Stimulated activated CD4-positive, alpha-beta T cell treated with anti-CD3 and anti-CD28 coated beads, Interleukin-1b, Interleukin-23, amount 100 ng/mL, for 4 hours (primary cell): Measurements from ENCODE around the gene MRNIP.
A peak's percentile ranks its signal among the peaks of the same experiment; 100 is the strongest.

Source experiments
- DNase-seq, 2 donors: peaks; one replicate each; pipeline ENCODE4 v3.0.0-alpha.2; 2020; ENCODE audit warnings: low read depth in 2 of 2

The MRNIP gene

GRCh38 chr5:179858586-179859427 lies at the start of gene MRNIP:
Gene MRNIP (minus strand): TSS chr5:179858817. CDS start chr5:179858796, 21 bp downstream.
- DNase-seq, result peak; percentile 83 to 93

DNA sequence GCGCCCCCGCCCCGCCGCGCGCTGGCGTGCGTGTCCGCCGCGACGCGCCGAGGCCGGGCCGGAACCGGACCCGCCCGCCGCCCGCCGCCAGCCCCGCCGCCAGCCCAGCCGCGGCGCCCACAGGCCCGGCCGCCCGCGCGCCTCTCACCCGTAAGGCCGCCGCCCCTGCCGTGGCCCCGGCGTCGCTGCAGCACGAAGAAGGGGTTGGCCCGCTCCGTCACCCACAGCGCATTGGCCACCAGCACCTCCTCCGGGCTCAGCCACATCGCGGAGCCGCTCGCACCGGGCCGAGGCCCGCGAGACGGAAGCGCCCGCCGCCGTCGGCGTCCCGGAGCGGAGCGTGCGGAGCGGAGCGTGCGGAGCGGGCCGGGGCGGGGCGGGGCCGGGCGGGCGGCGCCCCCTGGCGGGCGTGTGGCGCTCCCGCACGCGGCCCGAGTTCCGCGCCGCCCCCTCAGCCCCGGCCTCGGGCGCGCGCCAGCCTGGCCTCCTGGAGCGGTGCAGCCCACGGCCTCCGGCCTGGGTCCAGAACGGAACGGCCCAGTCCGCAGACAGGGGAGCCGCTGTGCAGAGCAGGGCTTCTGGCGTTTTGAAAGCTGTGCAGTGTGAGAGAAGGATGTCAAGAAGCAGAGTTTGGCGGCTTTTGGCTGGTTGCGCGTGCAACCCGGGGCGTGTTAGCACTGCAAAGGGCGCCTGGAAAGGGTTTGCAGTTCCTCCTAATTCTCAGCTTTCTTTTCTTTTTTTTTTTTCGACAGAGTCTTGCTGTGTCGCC lies 49.1 kb upstream of the MRNIP start, which contains the start of gene TBC1D9B:
TBC1D9B (minus strand) TSS at position 342 of the 769 bp plus-strand sequence; CDS start at position 266, 76 bp downstream.
- peak; percentile 52 to 68 for DNase-seq

- peak; percentile 6 to 16 for DNase-seq
Observed at GRCh38 chr5:179906795-179907555, 48.4 kb upstream of the MRNIP start.

DNA sequence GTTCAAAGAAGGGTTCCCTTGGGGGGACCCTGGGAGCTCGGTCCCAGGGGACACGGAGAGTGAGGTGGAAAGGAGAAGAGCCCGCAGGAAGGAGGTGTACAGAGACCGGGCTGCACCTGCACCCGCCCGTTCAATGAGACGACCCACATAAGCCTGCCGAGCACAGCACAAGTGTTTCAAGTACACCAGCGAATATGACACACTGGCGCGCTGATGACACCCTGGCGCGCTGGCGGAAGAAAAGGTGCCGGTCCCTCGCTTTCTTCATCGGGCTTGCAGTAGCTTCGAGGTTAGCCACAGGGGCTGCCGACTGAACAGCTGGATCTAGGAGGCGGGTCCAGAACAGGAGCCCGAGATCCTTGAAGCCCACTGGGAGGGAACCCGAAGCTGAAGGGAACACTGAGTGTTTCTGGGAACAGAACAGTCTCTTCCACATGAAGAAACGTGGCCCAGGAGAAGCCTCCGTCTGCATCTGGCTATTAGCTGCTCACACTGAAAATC lies 47.7 kb upstream of the MRNIP start:
- no peak for DNase-seq

- DNase-seq, result no peak
Observed at GRCh38 chr5:179905161-179905560, 46.5 kb upstream of the MRNIP start.

DNA sequence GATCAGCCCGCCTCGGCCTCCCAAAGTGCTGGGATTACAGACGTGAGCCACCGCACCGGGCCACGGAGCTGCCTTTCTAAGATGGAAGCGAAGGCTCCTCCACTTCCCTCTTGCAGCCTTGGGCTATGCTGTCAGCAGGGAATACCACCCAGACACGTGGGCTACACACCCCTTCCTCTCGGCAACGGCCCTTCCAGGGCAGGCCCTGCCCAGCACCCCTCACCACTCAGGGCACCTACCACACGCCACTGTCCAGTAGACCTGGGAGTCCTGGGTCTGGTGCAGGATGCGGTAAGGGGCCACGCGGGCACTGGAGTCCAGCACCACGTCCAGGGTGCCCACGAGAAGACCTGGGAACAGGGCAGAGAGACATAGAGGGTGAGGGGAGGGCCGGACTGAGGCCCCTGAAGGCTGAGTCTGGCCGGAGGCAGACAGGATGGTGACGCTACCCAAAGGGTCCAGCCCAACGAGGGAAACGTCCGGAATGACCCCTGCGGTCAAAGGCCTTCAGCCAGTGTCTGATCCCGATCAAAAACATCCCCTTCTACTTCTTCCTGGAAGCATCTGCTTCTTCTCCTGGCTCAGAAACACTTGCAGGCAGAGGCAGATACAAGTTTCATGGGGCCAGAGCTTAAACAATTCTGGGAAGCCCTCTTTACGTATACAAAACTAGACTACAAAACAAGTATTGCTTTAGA lies 46.0 kb upstream of the MRNIP start:
- no peak for DNase-seq

DNA sequence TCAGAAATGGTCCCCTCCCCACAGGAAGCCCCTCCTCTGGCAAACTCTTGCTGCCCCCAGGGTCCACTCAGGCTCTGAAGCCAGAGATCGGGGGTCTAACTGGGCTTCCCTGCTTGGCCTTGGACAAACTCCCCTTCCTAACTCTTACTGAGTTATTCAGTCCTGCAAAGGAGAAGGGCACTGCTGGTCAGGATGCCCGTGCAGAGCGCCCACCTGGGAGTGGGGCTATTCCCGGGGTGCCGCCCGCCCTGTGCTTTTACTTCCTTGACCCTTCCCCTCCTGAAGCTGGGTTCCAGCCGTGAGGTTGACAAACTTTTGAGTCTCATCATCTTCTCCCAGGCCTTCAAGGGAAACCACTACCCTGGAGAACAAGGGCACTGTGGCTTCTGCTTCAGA lies 44.1 kb upstream of the MRNIP start:
- DNase-seq, result no peak

GRCh38 chr5:179901915-179902762 lies 43.5 kb upstream of the MRNIP start:
- DNase-seq, result no peak

- DNase-seq, result no peak
Observed at GRCh38 chr5:179901462-179901861, 42.8 kb upstream of the MRNIP start.

- DNase-seq, result no peak
Observed at GRCh38 chr5:179900711-179901110, 42.1 kb upstream of the MRNIP start.

DNA sequence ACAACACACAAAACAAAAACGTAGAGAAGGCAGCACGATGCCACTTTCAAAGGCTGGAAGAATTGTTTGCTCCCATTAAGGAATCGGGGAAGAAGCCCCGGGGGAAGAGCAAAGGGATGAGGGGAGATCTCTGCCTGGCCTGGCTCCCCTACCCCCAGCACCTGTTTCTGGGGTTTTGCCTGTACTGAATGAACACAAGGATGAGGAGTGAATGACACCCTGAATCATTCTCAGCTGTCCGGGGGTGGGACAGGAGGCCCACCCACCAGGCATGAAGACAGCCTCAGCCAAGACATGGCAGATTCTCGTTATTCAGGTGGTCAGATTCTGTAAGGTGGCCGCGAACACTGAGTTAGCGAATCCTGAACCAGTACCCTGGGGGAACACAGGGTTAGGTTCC lies 41.6 kb upstream of the MRNIP start:
- DNase-seq, result no peak

- DNase-seq, result no peak
Observed at GRCh38 chr5:179895861-179896260, 37.2 kb upstream of the MRNIP start.

- no peak for DNase-seq
Observed at GRCh38 chr5:179893958-179894895, 35.6 kb upstream of the MRNIP start.

GRCh38 chr5:179893076-179893957 lies 34.7 kb upstream of the MRNIP start:
- DNase-seq, result no peak

DNA sequence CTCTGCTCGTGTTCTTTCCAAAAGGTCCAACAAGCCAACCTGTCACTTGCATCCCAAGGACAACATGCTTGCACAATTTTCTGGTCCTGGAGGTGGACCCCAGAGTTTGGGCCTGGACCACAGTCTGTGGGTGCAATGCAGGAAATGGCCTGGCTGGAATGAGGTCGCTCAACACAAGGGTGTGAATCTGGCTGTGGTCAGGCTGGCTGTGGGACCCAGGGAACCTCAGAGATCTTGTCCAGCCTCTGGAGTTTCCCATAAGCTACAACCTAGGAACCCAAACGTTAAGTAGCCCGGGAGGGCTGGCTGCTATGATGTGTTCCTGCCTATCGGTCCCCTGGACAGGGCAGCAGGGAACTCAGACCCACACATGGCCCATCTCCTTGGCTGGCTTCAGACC lies 33.6 kb upstream of the MRNIP start:
- DNase-seq, result no peak

GRCh38 chr5:179890751-179891682 lies 32.4 kb upstream of the MRNIP start:
- DNase-seq, result no peak

GRCh38 chr5:179889885-179890284 lies 31.3 kb upstream of the MRNIP start:
- no peak for DNase-seq
